Hepatocyte (in vitro differentiated cells): ENCODE data around the gene COL17A1. TPM values are rescaled to one million over a fixed set of nuclear protein-coding genes. Genes with fewer than 3 reads are reported as not detected.
A peak's percentile ranks its signal among the peaks of the same experiment; 100 is the strongest.

Source experiments
- DNase-seq: peaks from one replicate; pipeline ENCODE4 v3.0.0-alpha.2; 2016; ENCODE audit warnings: low spot score
- H2AFZ ChIP-seq: fragments of 200-600 bp; sonication (generic); 2 replicates; pipeline ENCODE4 v1.6.0; 2016; ENCODE audit warnings: antibody characterized with exemption, mild to moderate bottlenecking
- H3K27ac ChIP-seq: fragments of 200-600 bp; sonication (generic); 2 replicates; pipeline ENCODE4 v1.5.1; 2016; ENCODE audit warnings: mild to moderate bottlenecking
- H3K27me3 ChIP-seq: fragments of 200-600 bp; sonication (generic); 2 replicates; pipeline ENCODE4 v1.6.1; 2016
- H3K36me3 ChIP-seq: fragments of 200-600 bp; sonication (generic); replicated peaks from 2 replicates; pipeline ENCODE4 v1.5.1; 2016; ENCODE audit warnings: low read depth; ENCODE audit not compliant: insufficient read depth
- H3K4me1 ChIP-seq: fragments of 200-600 bp; sonication (generic); 2 replicates; pipeline ENCODE4 v1.5.1; 2016; ENCODE audit warnings: mild to moderate bottlenecking, moderate library complexity; ENCODE audit not compliant: insufficient read depth
- H3K4me2 ChIP-seq: fragments of 200-600 bp; sonication (generic); 2 replicates; pipeline ENCODE4 v1.6.0; 2016
- H3K4me3 ChIP-seq: fragments of 200-600 bp; sonication (generic); 2 replicates; pipeline ENCODE4 v1.5.1; 2016; ENCODE audit warnings: mild to moderate bottlenecking
- H3K79me2 ChIP-seq: fragments of 200-600 bp; sonication (generic); 2 replicates; pipeline ENCODE4 v1.6.0; 2017; ENCODE audit warnings: mild to moderate bottlenecking
- H3K9me2 ChIP-seq: fragments of 200-600 bp; sonication (generic); replicated peaks from 2 replicates; pipeline ENCODE4 v1.6.0; 2017; ENCODE audit warnings: mild to moderate bottlenecking; ENCODE audit not compliant: insufficient read depth
- H3K9me3 ChIP-seq: fragments of 200-600 bp; sonication (generic); 2 replicates; pipeline ENCODE4 v1.5.1; 2016; ENCODE audit warnings: low read depth, mild to moderate bottlenecking
- H4K20me1 ChIP-seq: fragments of 200-600 bp; sonication (generic); 2 replicates; pipeline ENCODE4 v1.6.0; 2016; ENCODE audit warnings: mild to moderate bottlenecking; ENCODE audit not compliant: insufficient read depth, poor library complexity, severe bottlenecking
- CTCF ChIP-seq: fragments of 200-600 bp; sonication (generic); IDR thresholded peaks from 2 replicates; pipeline ENCODE4 v1.5.1; 2016; ENCODE audit warnings: antibody characterized with exemption, mild to moderate bottlenecking; ENCODE audit not compliant: poor library complexity
- EZH2 ChIP-seq: fragments of 200-600 bp; sonication (generic); IDR thresholded peaks from 2 replicates; pipeline ENCODE4 v1.6.1; 2016; ENCODE audit warnings: antibody characterized with exemption, mild to moderate bottlenecking, borderline replicate concordance
- EZH2phosphoT487 ChIP-seq: fragments of 200-600 bp; sonication (generic); IDR thresholded peaks from one replicate; pipeline ENCODE4 v1.6.1; 2018; ENCODE audit warnings: antibody characterized with exemption, mild to moderate bottlenecking, low read depth, moderate library complexity; ENCODE audit not compliant: unreplicated experiment, severe bottlenecking
- whole genome bisulfite sequencing: methylation state at CpG from one replicate; pipeline ENCODE4 v1.1.6; 2016; ENCODE audit warnings: low lambda C conversion rate; ENCODE audit errors: missing lambda C conversion rate; 5-methylcytosine and 5-hydroxymethylcytosine counted together
- polyA plus RNA-seq: library from polyadenylated mRNA; unstranded; fragments of >200 nt; fragmentation: Nextera tagmentation; extraction: Ambion mirVana; gene quantifications from 2 replicates; pipeline ENCODE4 v1.2.1, GENCODE V29; 2016
- total RNA-seq: library from RNA; depleted of rRNA; stranded (reverse); fragments of >200 nt; gene quantifications from 2 replicates; pipeline ENCODE4 v1.2.3, GENCODE V29; 2014

COL17A1 gene
- total and polyA plus RNA-seq, 2 experiments from 2014 or later: 3.3 to 7.5 TPM

- peak; percentile 28 for DNase-seq
- WGBS: 23% methylated on average over 12 of the region's 12 CpGs
- no peaks in the 10 kb centered on the region for H3K9me2 ChIP-seq
- H3K4me1 ChIP-seq: peaks cover 6% of the 10 kb centered on the region
- H3K4me2 ChIP-seq: peak overlapping the region; percentile 76
- H4K20me1 ChIP-seq: no peaks in the 10 kb centered on the region
- no peak overlapping the region for H3K4me3 ChIP-seq
- H2AFZ ChIP-seq: peak overlapping the region; percentile 59
- TF ChIP-seq EZH2: no peak
- no peak for TF ChIP-seq EZH2phosphoT487
- no peak for TF ChIP-seq CTCF
- H3K27me3 ChIP-seq: peaks cover 5% of the 10 kb centered on the region
- no peaks in the 10 kb centered on the region for H3K36me3 ChIP-seq
- peak overlapping the region; percentile 23 for H3K27ac ChIP-seq
- no peaks in the 10 kb centered on the region for H3K79me2 ChIP-seq
- H3K9me3 ChIP-seq: no peaks in the 10 kb centered on the region
Observed at GRCh38 chr10:104067525-104067924, 18.2 kb downstream of the COL17A1 start.

- Histone ChIP-seq H3K9me2 (no peaks in the 10 kb centered on the region), H3K36me3 (no peaks in the 10 kb centered on the region), H2AFZ (no peak overlapping the region), H3K9me3 (no peaks in the 10 kb centered on the region), H3K4me3 (no peak overlapping the region), H3K27ac (no peak overlapping the region), H4K20me1 (no peaks in the 10 kb centered on the region), H3K4me2 (no peak overlapping the region), H3K4me1 (peaks cover 6% of the 10 kb centered on the region), H3K27me3 (peaks cover under 1% of the 10 kb centered on the region), H3K79me2 (no peaks in the 10 kb centered on the region)
- TF ChIP-seq EZH2 (no peak), CTCF (no peak), EZH2phosphoT487 (no peak)
- DNase-seq: no peak
- 67% methylated on average over 7 of the region's 7 CpGs for WGBS
Observed at GRCh38 chr10:104066945-104067344, 18.7 kb downstream of the COL17A1 start.

GRCh38 chr10:104065748-104066147 lies 19.9 kb downstream of the COL17A1 start:
- Histone ChIP-seq H3K4me1 (peaks cover 6% of the 10 kb centered on the region), H2AFZ (no peak overlapping the region), H3K79me2 (no peaks in the 10 kb centered on the region)

More at GRCh38 chr10:104065748-104066147, 19.9 kb downstream of the COL17A1 start:
- H4K20me1 ChIP-seq: no peaks in the 10 kb centered on the region
- no peak for DNase-seq
- no peaks in the 10 kb centered on the region for H3K9me3 ChIP-seq
- TF ChIP-seq EZH2phosphoT487 (no peak), EZH2 (no peak), CTCF (no peak)
- no peak overlapping the region for H3K4me3 ChIP-seq
- 96% methylated on average over 1 of the region's 1 CpG for WGBS
- no peaks in the 10 kb centered on the region for H3K27me3 ChIP-seq
- no peaks in the 10 kb centered on the region for H3K9me2 ChIP-seq
- no peak overlapping the region for H3K4me2 ChIP-seq
- H3K36me3 ChIP-seq: no peaks in the 10 kb centered on the region
- H3K27ac ChIP-seq: no peak overlapping the region
